C4-2B (cell line): ENCODE data around the gene KRTAP10-12.

ENCODE experiments used
- ZFX ChIP-seq: fragments of 450-650 bp; IDR thresholded peaks from 2 replicates; pipeline ENCODE4 v1.6.1; 2017
- TF ChIP-seq, protein P1 (sequence below): fragments of 450-650 bp; conservative IDR thresholded peaks from 2 replicates; pipeline ENCODE4 v1.5.1; 2017; ENCODE audit warnings: mild to moderate bottlenecking

- TF ChIP-seq, protein P1, sequence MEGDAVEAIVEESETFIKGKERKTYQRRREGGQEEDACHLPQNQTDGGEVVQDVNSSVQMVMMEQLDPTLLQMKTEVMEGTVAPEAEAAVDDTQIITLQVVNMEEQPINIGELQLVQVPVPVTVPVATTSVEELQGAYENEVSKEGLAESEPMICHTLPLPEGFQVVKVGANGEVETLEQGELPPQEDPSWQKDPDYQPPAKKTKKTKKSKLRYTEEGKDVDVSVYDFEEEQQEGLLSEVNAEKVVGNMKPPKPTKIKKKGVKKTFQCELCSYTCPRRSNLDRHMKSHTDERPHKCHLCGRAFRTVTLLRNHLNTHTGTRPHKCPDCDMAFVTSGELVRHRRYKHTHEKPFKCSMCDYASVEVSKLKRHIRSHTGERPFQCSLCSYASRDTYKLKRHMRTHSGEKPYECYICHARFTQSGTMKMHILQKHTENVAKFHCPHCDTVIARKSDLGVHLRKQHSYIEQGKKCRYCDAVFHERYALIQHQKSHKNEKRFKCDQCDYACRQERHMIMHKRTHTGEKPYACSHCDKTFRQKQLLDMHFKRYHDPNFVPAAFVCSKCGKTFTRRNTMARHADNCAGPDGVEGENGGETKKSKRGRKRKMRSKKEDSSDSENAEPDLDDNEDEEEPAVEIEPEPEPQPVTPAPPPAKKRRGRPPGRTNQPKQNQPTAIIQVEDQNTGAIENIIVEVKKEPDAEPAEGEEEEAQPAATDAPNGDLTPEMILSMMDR = no peak
- no peak for TF ChIP-seq ZFX
Measured at GRCh38 chr21:44686843-44687561, 10.0 kb upstream of the KRTAP10-12 start.
